Thymus (tissue), 11 donors: Measurements from ENCODE around the gene AVEN. TPM values are rescaled to one million over a fixed set of nuclear protein-coding genes. Genes with fewer than 3 reads are reported as not detected.
A peak's percentile ranks its signal among the peaks of the same experiment; 100 is the strongest.

Experiments used
- DNase-seq, 9 donors: peaks; one replicate each; pipeline ENCODE4 v3.0.0-alpha.2; 2013; ENCODE audit warnings: low spot score in 9 of 9, low read depth in 6 of 9, missing footprints in 1 of 9
- H3K27ac ChIP-seq, 2 donors: one replicate each; pipeline ENCODE4 v1.5.1; 2013; ENCODE audit warnings: control low read depth in 1 of 2, low read depth in 1 of 2, low read length in 1 of 2, mild to moderate bottlenecking in 1 of 2, moderate library complexity in 1 of 2
- H3K27me3 ChIP-seq, 2 donors: one replicate each; pipeline ENCODE4 v1.5.1; 2013; ENCODE audit warnings: low read length in 1 of 2; ENCODE audit not compliant: control insufficient read depth in 2 of 2, insufficient read depth in 1 of 2
- H3K36me3 ChIP-seq, 2 donors: one replicate each; pipeline ENCODE4 v1.5.1; 2013; ENCODE audit warnings: low read length in 1 of 2, mild to moderate bottlenecking in 1 of 2, moderate library complexity in 1 of 2; ENCODE audit not compliant: control insufficient read depth in 2 of 2, insufficient read depth in 2 of 2
- H3K4me1 ChIP-seq, 2 donors: one replicate each; pipeline ENCODE4 v1.5.1; 2013; ENCODE audit warnings: low read length in 2 of 2; ENCODE audit not compliant: control insufficient read depth in 2 of 2, insufficient read depth in 2 of 2
- H3K4me3 ChIP-seq, 2 donors: one replicate each; pipeline ENCODE4 v1.5.1; 2013; ENCODE audit warnings: low read length in 2 of 2, control low read depth in 1 of 2, mild to moderate bottlenecking in 1 of 2
- H3K9me3 ChIP-seq, 2 donors: one replicate each; pipeline ENCODE4 v1.5.1; 2013; ENCODE audit warnings: low read length in 1 of 2, mild to moderate bottlenecking in 1 of 2; ENCODE audit not compliant: control insufficient read depth in 2 of 2, insufficient read depth in 1 of 2
- WGBS: extraction: QIAGEN DNeasy Blood & Tissue Kit; methylation state at CpG from one replicate; pipeline ENCODE4 v1.1.7; 2013; 5-methylcytosine and 5-hydroxymethylcytosine counted together
- polyA plus RNA-seq: library from polyadenylated mRNA; stranded (reverse); fragments of 200-250 nt; gene quantifications from one replicate; pipeline ENCODE4 v1.2.3, GENCODE V29; 2013
- total RNA-seq: library from RNA; stranded (reverse); fragments of 120-200 nt; gene quantifications from one replicate; pipeline ENCODE4 v1.2.4, GENCODE V29; 2013
- donor health status: healthy.

Gene AVEN
- total and polyA plus RNA-seq, 2 donors = 10.9 to 14.2 TPM

GRCh38 chr15:33982516-33982915 lies 56.5 kb downstream of the AVEN start:
- WGBS = 97% methylated on average over 1 of the region's 1 CpG
- no peak for DNase-seq

DNA sequence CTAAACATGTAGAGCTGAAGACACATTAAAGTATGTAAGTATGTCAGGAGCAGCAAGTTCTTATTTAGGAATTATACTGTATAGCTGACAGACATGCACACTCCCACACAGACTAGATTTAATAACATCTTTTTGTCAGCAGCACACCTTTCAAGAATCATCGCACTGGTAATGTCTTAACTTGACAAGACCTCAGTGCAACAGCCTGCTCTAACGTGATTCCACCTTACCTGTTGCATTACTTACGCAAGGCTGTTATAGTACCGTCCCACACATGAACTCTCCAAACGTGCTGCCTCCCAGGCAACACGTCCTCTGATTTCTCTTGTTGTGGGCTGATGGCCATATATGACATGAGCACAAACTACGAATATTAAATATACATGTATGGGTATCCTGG lies 58.8 kb downstream of the AVEN start:
- Histone ChIP-seq H3K36me3 (no peaks in the 10 kb centered on the region), H3K4me1 (no peaks in the 10 kb centered on the region), H3K9me3 (no peaks in the 10 kb centered on the region), H3K27me3 (no peaks in the 10 kb centered on the region), H3K4me3 (no peak overlapping the region), H3K27ac (no peak overlapping the region)
- DNase-seq = no peak
- 69% methylated on average over 7 of the region's 7 CpGs for WGBS

More at GRCh38 chr15:33982516-33982915, 56.5 kb downstream of the AVEN start:
- Histone ChIP-seq H3K36me3 (no peaks in the 10 kb centered on the region), H3K27me3 (no peaks in the 10 kb centered on the region), H3K27ac (no peak overlapping the region), H3K9me3 (no peaks in the 10 kb centered on the region), H3K4me1 (no peaks in the 10 kb centered on the region), H3K4me3 (no peak overlapping the region)

DNA sequence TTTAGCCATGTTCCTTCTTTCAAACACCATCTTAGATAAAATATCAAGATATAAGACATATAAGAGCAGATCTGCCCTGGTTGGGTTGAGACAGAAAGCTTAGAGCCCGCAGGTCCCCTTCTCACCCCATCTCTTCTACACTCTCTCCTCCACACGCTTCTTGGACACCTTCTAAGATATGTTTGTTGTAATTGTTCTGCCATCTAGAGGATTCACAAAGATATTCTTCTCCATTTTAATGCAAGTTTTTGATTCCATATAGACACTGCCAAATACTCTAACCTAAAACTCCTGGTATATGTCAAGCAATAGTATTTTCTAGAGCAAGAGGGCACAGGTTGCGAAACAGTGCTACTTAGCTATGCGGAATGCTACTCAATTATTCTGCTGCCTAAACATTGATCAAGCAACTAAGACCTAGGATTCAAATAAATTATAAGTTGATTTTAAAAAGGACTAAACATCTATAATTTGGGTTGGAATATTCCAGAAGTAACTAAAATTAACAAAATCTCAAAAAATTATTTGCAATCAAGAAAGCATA lies 63.9 kb downstream of the AVEN start:
- 99% methylated on average over 4 of the region's 4 CpGs for WGBS
- no peaks in the 10 kb centered on the region for H3K9me3 ChIP-seq

DNA sequence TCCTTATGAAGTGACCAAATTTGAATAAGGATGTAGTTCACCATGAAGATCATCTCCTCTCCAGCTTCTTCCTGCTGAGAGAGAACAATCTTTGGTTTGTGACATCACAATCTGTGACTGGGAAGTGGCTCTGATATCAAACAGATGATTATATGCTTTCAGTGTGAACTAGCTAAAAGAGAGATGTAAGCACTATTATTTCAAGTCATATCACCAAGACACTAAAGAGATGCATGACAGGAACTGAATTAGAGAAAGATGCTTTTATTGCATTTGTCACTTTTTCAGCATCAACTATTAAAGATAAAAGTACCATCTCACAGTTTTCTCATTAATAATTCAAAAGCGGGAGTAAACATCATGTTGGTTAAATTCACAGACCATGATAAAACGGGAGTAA lies 67.2 kb downstream of the AVEN start:
- DNase-seq = no peak
- Histone ChIP-seq H3K4me1 (no peaks in the 10 kb centered on the region), H3K27ac (no peak overlapping the region), H3K4me3 (no peak overlapping the region), H3K9me3 (no peaks in the 10 kb centered on the region), H3K27me3 (no peaks in the 10 kb centered on the region), H3K36me3 (no peaks in the 10 kb centered on the region)
- 99% methylated on average over 2 of the region's 2 CpGs for WGBS

More for the DNA sequence above, 63.9 kb downstream of the AVEN start:
- Histone ChIP-seq H3K4me3 (no peak overlapping the region), H3K27ac (no peak overlapping the region), H3K36me3 (no peaks in the 10 kb centered on the region), H3K4me1 (no peaks in the 10 kb centered on the region), H3K27me3 (no peaks in the 10 kb centered on the region)
- no peak for DNase-seq

DNA sequence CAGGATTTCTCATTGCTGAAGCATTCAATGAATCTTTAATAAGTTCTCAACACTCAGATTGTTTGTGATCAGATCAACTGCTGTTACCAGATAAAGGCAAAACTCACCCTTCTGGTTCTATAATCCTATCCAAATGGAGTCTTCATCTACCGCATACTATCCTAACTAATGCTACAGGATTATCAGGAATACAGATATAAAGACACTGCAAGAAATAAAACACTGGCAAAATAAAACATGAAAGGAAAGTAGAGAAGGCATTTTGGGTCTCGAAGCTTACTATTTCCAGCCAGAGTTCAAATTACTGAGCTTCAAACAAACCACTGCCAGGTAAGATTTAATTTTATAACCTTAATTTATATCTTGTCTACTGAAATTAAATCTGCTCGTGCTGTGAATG lies 70.2 kb downstream of the AVEN start:
- WGBS = 94% methylated on average over 3 of the region's 3 CpGs
- Histone ChIP-seq H3K27ac (no peak overlapping the region), H3K27me3 (no peaks in the 10 kb centered on the region), H3K9me3 (no peaks in the 10 kb centered on the region), H3K4me3 (no peak overlapping the region), H3K36me3 (no peaks in the 10 kb centered on the region), H3K4me1 (no peaks in the 10 kb centered on the region)
- DNase-seq = no peak

DNA sequence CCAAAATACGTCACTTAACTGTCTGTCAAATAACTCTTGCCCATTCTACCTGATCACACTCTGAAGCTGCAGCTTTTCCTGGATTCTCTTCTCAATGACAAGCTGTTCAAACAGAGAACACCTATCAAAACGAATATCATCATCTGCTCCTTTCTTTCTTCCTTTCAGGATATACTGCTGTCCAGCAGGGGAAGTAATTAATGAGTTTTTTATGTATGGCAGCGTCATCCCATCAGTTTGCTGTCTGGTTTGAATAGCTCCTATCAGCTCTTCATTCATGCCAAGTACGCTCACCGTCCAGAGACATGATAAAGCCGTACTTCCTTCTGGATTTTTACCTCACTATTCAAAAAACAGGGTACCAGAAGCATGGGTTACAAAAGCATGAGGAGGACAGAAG lies 70.8 kb downstream of the AVEN start, which contains the start of gene CHRM5:
CHRM5 (plus strand) TSS at position 274 of the 400 bp plus-strand sequence. CDS start 94,221 bp downstream, outside the sequence.
- WGBS = 89% methylated on average over 6 of the region's 6 CpGs
- DNase-seq = no peak
- H3K4me1 ChIP-seq = no peaks in the 10 kb centered on the region
- no peak within 1 kb of the TSS for H3K27ac ChIP-seq
- H3K9me3 ChIP-seq = no peaks in the 10 kb centered on the region
- H3K27me3 ChIP-seq = no peaks in the 10 kb centered on the region
- H3K36me3 ChIP-seq = no peaks in the 10 kb centered on the region
- no peak within 1 kb of the TSS for H3K4me3 ChIP-seq

- H3K4me3 ChIP-seq = no peak overlapping the region
- no peaks in the 10 kb centered on the region for H3K27me3 ChIP-seq
- H3K4me1 ChIP-seq = no peaks in the 10 kb centered on the region
- no peaks in the 10 kb centered on the region for H3K36me3 ChIP-seq
- no peak for DNase-seq
- no peaks in the 10 kb centered on the region for H3K9me3 ChIP-seq
- no peak overlapping the region for H3K27ac ChIP-seq
- 99% methylated on average over 2 of the region's 2 CpGs for WGBS
Measured at GRCh38 chr15:33964665-33965040, 74.4 kb downstream of the AVEN start.

- WGBS = 71% methylated on average over 8 of the region's 8 CpGs
- peak in 4 of 9 donors; percentile 1 to 19 (median 4) for DNase-seq
- Histone ChIP-seq H3K4me3 (no peak overlapping the region), H3K27me3 (no peaks in the 10 kb centered on the region), H3K9me3 (no peaks in the 10 kb centered on the region), H3K4me1 (no peaks in the 10 kb centered on the region), H3K27ac (no peak overlapping the region), H3K36me3 (no peaks in the 10 kb centered on the region)
Measured at GRCh38 chr15:33963831-33964664, 75.0 kb downstream of the AVEN start.

DNA sequence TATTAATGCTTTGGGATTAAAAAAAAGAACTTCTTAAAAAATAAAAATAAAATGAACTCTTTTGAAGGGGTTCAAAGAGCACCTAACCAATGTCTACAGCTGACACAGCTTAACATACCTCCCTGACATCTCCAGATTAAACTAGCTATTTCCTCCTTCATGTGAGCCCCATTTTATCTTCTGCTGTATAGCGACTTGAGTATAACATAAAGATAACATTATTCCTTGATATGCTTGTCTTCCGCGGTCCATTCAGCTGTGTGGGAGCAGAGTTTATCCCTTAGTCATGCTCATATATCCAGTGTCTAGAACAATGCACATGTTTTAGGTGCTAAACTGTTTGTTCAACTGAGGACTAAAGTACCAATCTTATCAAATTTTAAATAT lies 78.5 kb downstream of the AVEN start:
- Histone ChIP-seq H3K27me3 (no peaks in the 10 kb centered on the region), H3K36me3 (no peaks in the 10 kb centered on the region), H3K4me1 (no peaks in the 10 kb centered on the region), H3K9me3 (no peaks in the 10 kb centered on the region), H3K4me3 (no peak overlapping the region), H3K27ac (no peak overlapping the region)
- WGBS = 95% methylated on average over 3 of the region's 3 CpGs
- no peak for DNase-seq
